ENCODE measurements around the gene NR3C2. TPM values are rescaled to one million over a fixed set of nuclear protein-coding genes. Genes with fewer than 3 reads are reported as not detected.

NR3C2 gene
- total and polyA plus RNA-seq, 2 of the 4 experiments (the other 2 are of a cell fraction): 1.1 to 2.3 TPM

- dilution Hi-C loops (cut with HindIII; ENCODE audit: low sequenced_read_pairs, unreplicated experiment): no loop called here
- H3K36me3 ChIP-seq (ENCODE audit: control insufficient read depth, insufficient read depth, low read length): no peaks in the 10 kb centered on the region
- BruUV-seq (replicated peaks): no TSS peak
- intact Hi-C loops (cut with micrococcal nuclease): loop anchor here (5.0 kb wide), 1 partner anchor 276 kb away; no protein-coding TSS in a partner anchor
- H3K9ac ChIP-seq (ENCODE audit: low read depth, low read length): no peak overlapping the region
- H3K18ac ChIP-seq (ENCODE audit: low read depth, low read length): no peak overlapping the region
- H2BK5ac ChIP-seq (ENCODE audit: low read depth, low read length, poor library complexity, severe bottlenecking): no peak overlapping the region
- ChIA-PET CTCF (no interaction called here), POLR2A (ENCODE audit: unreplicated experiment) (no interaction called here)
- H4K8ac ChIP-seq (ENCODE audit: low read depth in 2 of 2, low read length in 2 of 2): no peak overlapping the region
- no peak overlapping the region for H3K27ac ChIP-seq (ENCODE audit: insufficient read depth, low read length)
- no peaks in the 10 kb centered on the region for H3K27me3 ChIP-seq (ENCODE audit: control insufficient read depth, insufficient read depth, low read length)
- H3K4me2 ChIP-seq (ENCODE audit: low read depth, low read length): no peak overlapping the region
- no peaks in the 10 kb centered on the region for H3K4me1 ChIP-seq (ENCODE audit: control insufficient read depth, insufficient read depth, low read length)
- no peak overlapping the region for H2BK15ac ChIP-seq (ENCODE audit: low read depth, low read length)
- H2BK120ac ChIP-seq (ENCODE audit: low read depth, low read length): no peak overlapping the region
- H4K20me1 ChIP-seq (ENCODE audit: insufficient read depth, low read length): no peaks in the 10 kb centered on the region
- H4K5ac ChIP-seq (ENCODE audit: low read depth, low read length): no peak overlapping the region
- no peaks in the 10 kb centered on the region for H3K9me1 ChIP-seq (ENCODE audit: insufficient read depth, low read length)
- no peak overlapping the region for H2BK20ac ChIP-seq (ENCODE audit: low read depth, low read length)
- no peak overlapping the region for H4K91ac ChIP-seq (ENCODE audit: insufficient read depth, low read depth, low read length)
- ATAC-seq (ENCODE audit: low read depth) (no peak), DNase-seq (no peak)
- H2AK5ac ChIP-seq (ENCODE audit: low read depth, low read length): no peak overlapping the region
- no peak overlapping the region for H3K4me3 ChIP-seq (ENCODE audit: insufficient read depth, low read depth, low read length)
- no CpG with 5 or more reads among the region's 4 CpGs for WGBS, 2 experiments (ENCODE audit: extremely low coverage in 2 of 2, insufficient read length in 1 of 2)
- H3K23ac ChIP-seq (ENCODE audit: low read depth, low read length): no peak overlapping the region
- H3K4ac ChIP-seq (ENCODE audit: low read depth, low read length): no peak overlapping the region
- no peak overlapping the region for H3K56ac ChIP-seq (ENCODE audit: extremely low read depth, insufficient read depth, low read length)
- no peaks in the 10 kb centered on the region for H3K79me1 ChIP-seq (ENCODE audit: low read depth in 1 of 2, low read length in 2 of 2)
- in situ Hi-C loops (cut with MboI; ENCODE audit: low sequenced_read_pairs): no loop called here
- no peak overlapping the region for H2AFZ ChIP-seq (replicated peaks; ENCODE audit: low read length, poor library complexity)
- H3K14ac ChIP-seq (replicated peaks; ENCODE audit: low read depth, low read length): no peak overlapping the region
- H3K9me3 ChIP-seq (ENCODE audit: control insufficient read depth, insufficient read depth, low read length): no peaks in the 10 kb centered on the region
- no peak overlapping the region for H2AK9ac ChIP-seq (replicated peaks; ENCODE audit: low read depth, low read length, poor library complexity)
- TF ChIP-seq SMC3 (IDR thresholded peaks at IDR 0.05; ENCODE audit: low read depth, low read length) (no peak), MAZ (IDR thresholded peaks at IDR 0.05; ENCODE audit: borderline replicate concordance, low read depth, low read length) (no peak), CEBPB (IDR thresholded peaks at IDR 0.05; ENCODE audit: low read depth, low read length) (no peak), BHLHE40 (IDR thresholded peaks at IDR 0.05; ENCODE audit: low read depth, low read length) (no peak), USF2 (IDR thresholded peaks at IDR 0.05; ENCODE audit: low read depth, low read length) (no peak), RFX5 (IDR thresholded peaks at IDR 0.05; ENCODE audit: low read depth, low read length) (no peak), NFE2L2 (IDR thresholded peaks at IDR 0.05; ENCODE audit: low read depth, low read length) (no peak), FOS (IDR thresholded peaks at IDR 0.05; ENCODE audit: low read depth, low read length) (no peak), CHD1 (IDR thresholded peaks at IDR 0.05; ENCODE audit: low read depth, low read length) (no peak), CTCF (conservative IDR thresholded peaks at IDR 0.05; ENCODE audit: low read depth, low read length) (no peak), POLR2A (IDR thresholded peaks at IDR 0.05; ENCODE audit: low read depth, low read length) (no peak), MXI1 (IDR thresholded peaks at IDR 0.05; ENCODE audit: borderline replicate concordance, low read depth, low read length) (no peak), RCOR1 (IDR thresholded peaks at IDR 0.05; ENCODE audit: insufficient replicate concordance, low read length) (no peak)
Measured at GRCh38 chr4:148152868-148153625, 289.2 kb downstream of the NR3C2 start.

Data from IMR-90 (cell line).